GM21723 (cell line): ENCODE results near the gene ANXA10.
"Not testable (repeated sequence)": the region's sequence is repeated elsewhere in the genome, so short reads cannot be mapped to it uniquely, and the experiment has no call there.

ENCODE experiments used
- ATAC-seq: cut with Tn5 transposase; IDR thresholded peaks from one replicate; pipeline ENCODE4 v1.9.1; 2021; ENCODE audit warnings: mild to moderate bottlenecking, moderate library complexity; ENCODE audit not compliant: unreplicated experiment

The ANXA10 gene

GRCh38 chr4:168118116-168118655 is 25.8 kb downstream of the ANXA10 start:
- ATAC-seq: no peak

- no peak for ATAC-seq
These were observed 26.8 kb downstream of the ANXA10 start for GRCh38 chr4:168119100-168119499.

- no peak for ATAC-seq
These were observed 27.6 kb downstream of the ANXA10 start for GRCh38 chr4:168119890-168120289.

- ATAC-seq: no peak
These were observed 28.5 kb downstream of the ANXA10 start for GRCh38 chr4:168120811-168121210.

GRCh38 chr4:168124008-168124641 is 31.8 kb downstream of the ANXA10 start:
- ATAC-seq: no peak

- no peak for ATAC-seq
These were observed 34.6 kb downstream of the ANXA10 start for GRCh38 chr4:168126952-168127351.

GRCh38 chr4:168128601-168129000 is 36.3 kb downstream of the ANXA10 start:
- ATAC-seq: no peak

- no peak for ATAC-seq
These were observed 36.9 kb downstream of the ANXA10 start for GRCh38 chr4:168129046-168129772.

GRCh38 chr4:168129802-168130201 is 37.5 kb downstream of the ANXA10 start:
- no peak for ATAC-seq

GRCh38 chr4:168131196-168131595 is 38.9 kb downstream of the ANXA10 start:
- no peak for ATAC-seq

GRCh38 chr4:168134651-168135050 is 42.3 kb downstream of the ANXA10 start:
- no peak for ATAC-seq

- ATAC-seq: not testable (repeated sequence)
These were observed 43.5 kb downstream of the ANXA10 start for GRCh38 chr4:168135860-168136259.

- ATAC-seq: not testable (repeated sequence)
These were observed 45.4 kb downstream of the ANXA10 start for GRCh38 chr4:168137695-168138094.

GRCh38 chr4:168138143-168138542 is 45.8 kb downstream of the ANXA10 start:
- ATAC-seq: no peak

- ATAC-seq: no peak
These were observed 47.0 kb downstream of the ANXA10 start for GRCh38 chr4:168139336-168139735.

- no peak for ATAC-seq
These were observed 49.4 kb downstream of the ANXA10 start for GRCh38 chr4:168141733-168142132.

- ATAC-seq: no peak
These were observed 51.3 kb downstream of the ANXA10 start for GRCh38 chr4:168143601-168144000.

GRCh38 chr4:168150420-168151050 is 58.2 kb downstream of the ANXA10 start:
- ATAC-seq: no peak

- no peak for ATAC-seq
These were observed 59.0 kb downstream of the ANXA10 start for GRCh38 chr4:168151327-168151726.

GRCh38 chr4:168152837-168153500 is 60.6 kb downstream of the ANXA10 start:
- ATAC-seq: no peak
